Measurements from ENCODE around the gene ADAM10.

ADAM10 gene

GRCh38 chr15:58755956-58756355 is 6.4 kb upstream of the ADAM10 start:
- no peak for DNase-seq

DNA sequence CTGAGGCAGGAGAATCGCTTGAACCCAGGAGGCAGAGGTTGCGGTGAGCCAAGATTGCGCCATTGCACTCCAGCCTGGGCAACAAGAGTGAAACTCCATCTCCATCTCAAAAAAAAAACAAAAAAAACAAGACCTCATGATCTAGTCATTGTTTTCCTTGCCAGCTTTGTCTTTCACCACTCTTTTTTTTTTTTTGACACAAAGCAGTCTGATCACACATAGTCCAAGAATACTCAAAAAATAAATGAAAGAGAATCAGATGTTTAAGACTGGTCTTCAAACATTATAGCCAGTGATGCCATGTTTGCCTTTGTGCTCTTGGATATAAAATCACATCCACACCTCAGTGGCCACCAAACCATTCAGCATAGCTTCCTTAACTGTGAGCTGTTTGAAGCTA is 5.8 kb upstream of the ADAM10 start:
- no peak for DNase-seq

- no peak for DNase-seq
These were observed 3.2 kb upstream of the ADAM10 start for GRCh38 chr15:58752716-58753115.

DNA sequence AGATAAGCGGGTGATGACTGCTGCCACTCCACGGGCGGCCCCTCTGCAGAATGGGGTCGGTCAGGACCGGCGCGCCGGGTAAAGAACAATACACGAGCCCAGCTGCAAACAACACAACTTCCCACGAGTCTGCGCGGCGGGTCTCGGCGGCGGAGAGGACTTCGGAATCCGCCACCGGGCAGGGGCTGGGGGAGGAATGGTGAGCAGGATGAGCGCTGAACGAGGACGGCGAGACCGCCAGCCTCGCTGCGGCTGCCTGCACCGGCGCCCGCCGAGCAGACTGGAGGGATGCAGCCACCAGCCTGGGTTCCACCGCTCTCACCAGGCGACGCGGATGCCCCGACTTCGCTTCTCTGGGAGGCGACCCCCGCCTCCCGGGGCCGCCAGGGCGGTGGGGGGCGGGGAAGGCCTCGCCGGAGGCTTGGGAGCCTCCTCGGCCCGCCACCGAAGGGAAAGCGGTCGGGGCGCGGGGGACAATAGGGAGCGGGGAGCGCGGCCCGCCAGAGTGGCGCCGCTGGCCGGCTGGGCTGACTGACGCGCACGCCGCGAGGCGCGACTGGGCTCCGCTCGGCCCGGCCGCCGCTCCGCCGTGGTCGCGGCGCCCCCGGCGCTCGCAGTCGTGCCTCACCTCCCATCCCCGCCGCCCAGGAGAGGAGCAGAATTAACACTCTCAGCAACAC is 515 bp downstream of the ADAM10 start:
- DNase-seq = no peak

DNA sequence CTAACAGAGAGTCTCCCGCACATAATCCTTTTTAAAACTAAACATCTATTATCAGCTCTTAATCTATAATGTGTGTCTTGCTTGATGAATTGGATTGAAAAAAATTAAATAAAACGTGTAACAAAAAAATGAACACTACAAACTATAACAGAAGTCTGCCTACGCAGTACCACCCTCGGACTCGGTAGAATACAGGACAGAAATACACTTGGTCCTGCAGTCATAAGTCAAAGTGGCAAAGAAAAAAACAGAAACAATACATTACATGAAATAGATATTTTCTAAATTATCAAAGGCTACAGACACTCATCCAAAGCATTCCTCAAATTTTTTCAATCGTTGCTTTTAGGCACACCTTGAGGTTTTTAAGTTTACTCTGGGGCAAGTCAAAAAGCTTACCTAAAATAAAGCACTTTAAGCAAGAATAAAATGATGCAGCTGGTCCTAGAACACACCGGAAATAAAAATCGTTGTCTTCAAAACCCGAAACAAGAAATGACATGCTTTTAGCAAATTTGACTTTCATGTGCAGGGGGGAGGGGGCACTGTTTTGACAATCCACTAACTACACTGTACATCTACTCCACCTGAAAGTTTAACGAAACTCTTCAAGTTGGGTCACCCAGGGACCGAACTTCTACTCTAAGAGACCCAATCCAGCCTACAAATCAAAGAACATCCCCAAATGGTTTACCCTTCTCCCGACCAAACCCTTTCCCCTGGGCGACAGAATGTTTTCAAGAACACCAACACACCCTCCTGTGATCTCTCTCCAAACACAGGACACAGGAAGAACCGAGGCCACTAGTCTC is 1.3 kb downstream of the ADAM10 start:
- no peak for DNase-seq

- no peak for DNase-seq
These were observed 3.3 kb downstream of the ADAM10 start for GRCh38 chr15:58746174-58746573.

DNA sequence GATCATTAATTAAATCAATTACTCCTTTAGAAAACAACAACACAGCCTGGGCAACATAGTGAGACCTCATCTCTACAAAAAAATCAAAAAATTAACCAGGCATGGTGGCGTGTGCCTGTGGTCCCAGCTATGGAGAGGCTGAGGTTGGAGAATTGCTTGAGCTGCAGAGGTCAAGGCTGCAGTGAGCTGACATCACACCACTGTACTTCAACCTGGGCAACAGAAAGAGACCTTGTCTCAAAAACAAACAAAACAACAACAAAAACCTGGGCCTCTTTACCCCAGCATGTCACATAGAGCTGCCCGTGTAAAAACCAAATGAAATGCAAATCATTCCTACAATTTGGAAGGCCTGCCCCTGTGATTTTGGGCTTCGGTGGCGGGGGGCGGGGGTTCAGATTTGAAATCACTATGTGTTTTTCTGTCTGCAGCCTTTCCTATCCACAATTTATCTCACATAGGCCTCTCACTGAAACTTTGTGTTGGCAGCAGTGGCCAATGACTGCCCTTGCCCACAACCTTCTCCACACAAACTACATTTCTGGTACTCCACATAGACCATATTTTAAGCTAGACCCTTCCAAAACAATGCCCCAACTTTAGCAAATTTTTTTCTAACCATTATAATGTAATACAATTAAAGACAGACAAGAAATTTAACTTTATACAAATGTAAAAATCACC is 6.5 kb downstream of the ADAM10 start:
- no peak for DNase-seq

- DNase-seq = peak; percentile 86
These were observed 7.3 kb downstream of the ADAM10 start for GRCh38 chr15:58742022-58742813.

DNA sequence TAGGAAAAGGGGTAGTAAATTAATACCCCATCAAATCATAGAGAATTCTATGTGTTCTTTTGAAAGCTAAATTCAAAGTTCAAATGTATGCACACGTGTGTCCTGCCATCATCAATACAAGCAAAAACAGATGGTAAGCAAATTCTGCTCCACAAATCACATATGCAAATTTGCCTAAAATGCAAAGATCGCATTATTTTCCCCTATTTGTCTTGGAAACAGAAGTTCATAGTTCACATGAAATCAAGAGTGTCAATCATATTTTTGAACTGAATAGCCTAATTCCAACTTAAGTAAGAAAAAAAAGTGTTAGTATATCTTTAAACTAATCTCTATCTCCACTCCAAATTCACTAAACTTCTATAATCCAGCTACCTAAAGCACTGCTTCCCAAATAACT is 8.5 kb downstream of the ADAM10 start:
- DNase-seq = no peak

DNA sequence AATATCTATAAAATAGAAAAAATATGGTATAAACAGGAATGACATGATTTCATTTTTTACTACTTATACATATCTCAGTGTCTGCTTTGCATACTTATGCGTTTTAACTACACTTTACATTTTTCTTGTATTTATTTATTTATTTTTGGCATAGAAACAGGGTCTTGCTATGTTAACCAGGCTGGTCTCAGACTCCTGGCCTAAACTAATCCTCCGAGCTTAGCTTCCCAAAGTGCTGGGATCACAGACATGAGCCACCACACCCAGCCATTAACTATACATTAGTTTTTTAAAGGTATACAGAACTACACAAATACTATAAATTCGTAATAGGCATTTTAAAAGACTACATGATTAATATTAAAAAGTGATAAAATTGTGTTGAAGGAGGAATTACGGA is 9.1 kb downstream of the ADAM10 start:
- DNase-seq = no peak

DNA sequence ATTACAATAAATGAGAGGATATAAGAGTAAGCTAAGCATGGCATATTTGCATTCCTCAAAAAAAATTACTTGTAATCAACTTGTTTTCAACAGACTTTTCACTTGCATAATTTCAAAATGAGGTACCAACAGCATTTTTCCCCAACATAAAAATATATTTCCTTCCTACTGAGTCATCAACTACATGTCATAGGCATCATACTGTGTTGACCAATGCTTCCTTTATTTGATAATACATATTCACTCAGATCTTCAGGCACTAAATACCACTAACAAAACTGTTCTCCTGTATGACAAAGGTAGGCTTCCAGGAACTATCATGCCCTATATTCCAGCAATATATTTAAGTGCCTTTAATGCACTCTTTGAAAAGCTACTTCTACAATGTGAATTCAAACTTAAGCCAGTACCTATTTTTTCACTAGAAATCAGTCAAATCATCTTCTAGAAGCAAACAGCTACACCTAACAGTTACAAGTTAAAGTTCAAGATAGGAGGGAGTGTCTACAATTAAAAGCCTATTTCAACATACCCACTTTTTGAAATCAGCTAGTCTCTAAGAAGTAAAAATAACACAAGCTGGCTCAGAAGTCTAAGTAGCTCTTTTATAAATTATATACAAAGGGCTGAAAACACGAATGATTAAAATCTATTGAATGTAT is 11.3 kb downstream of the ADAM10 start:
- DNase-seq = no peak

DNA sequence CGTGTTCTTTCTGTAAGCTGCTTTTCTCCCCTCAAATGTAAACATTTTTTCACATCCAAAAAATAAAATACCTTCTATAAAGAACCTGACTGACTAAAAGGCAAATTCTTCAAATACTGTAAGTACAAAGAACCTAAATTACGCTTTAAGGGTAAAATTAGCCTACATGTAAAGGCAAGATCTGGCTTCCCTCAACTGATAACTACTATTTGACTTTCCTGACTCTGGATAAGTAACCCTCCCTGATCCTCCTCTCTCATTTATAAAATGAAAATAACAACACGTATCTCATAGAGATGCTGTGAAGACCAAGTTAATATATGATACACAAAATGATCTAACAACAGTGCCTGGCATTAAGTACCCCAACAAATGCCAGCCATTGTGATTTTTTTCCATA is 12.2 kb downstream of the ADAM10 start:
- DNase-seq = no peak

GRCh38 chr15:58736018-58736643 is 13.4 kb downstream of the ADAM10 start:
- no peak for DNase-seq

DNA sequence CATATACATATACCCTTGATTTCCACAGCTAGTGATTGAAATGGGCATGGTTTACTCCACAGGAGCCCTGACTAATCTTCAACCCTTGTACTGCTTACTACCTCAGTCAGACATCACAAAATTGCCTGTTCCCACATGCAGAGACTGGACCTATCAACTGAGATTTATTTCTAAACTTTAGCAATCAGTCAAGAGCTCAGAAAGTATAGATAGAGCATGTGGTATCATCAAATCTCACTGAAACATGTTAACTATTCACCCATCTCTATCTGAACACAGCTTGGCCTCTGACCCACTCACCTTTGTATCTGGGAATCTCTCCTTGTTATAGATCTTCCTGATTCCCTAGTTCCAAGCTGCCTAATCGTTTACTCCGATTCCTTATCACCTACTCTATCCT is 14.6 kb downstream of the ADAM10 start:
- no peak for DNase-seq

- DNase-seq = no peak
These were observed 16.7 kb downstream of the ADAM10 start for GRCh38 chr15:58732625-58733363.

DNA sequence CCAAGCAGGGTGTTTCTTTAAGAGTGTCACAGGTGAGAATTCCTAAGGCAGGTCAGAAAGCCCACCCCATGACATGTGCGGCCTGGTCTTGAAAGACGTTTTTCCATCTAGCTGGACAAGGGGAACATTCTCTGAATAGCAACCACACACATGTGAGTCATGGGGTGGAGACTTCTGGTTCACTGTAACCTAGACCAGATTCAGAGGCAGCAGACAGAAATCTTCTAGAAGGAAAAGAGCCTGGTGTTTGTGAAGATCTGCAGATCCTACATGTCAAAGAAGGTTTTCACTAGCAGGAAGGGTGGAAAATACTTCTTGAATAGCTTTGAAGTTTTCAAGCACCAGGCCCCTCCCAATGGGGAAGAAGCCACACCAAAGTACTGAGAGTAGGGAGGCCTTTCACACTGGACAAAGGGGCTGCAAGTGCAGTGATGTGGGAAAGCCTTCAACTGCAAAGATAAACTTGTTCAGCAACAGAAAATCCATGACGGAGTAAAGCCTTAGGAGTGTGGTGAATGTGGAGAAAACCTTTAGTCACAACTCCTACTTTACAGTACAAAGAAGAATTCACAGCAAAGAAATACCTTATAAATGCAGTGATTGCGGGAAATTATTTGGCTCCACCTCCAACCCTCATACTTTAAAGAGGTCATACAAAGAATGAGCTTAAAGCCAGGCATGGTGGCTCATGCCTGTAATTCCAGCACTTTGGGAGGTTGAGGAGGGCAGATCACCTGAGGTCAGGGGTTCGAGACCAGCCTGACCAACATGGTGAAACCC is 17.6 kb downstream of the ADAM10 start:
- peak; percentile 61 for DNase-seq

GRCh38 chr15:58726867-58727266 is 22.6 kb downstream of the ADAM10 start:
- DNase-seq = no peak

DNA sequence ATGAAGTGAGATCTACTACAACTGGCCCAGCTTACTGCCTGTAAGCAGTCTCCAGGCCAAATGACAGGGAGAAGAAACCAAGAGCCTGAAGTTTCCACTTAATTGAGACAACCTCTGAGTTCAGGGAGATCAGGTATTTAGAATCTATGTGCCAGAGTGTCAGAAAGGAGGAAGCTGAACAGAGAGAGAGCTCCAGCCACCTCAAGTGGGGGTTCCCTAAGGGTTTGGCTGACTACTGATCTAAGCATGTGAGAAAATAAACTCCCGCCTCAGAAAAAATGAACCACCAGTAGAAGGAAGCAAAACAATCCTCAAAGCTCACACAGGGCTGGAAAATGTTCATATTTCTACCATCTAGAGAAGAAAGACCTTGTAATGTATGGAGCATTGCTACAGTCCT is 25.0 kb downstream of the ADAM10 start:
- DNase-seq = peak; percentile 60

DNA sequence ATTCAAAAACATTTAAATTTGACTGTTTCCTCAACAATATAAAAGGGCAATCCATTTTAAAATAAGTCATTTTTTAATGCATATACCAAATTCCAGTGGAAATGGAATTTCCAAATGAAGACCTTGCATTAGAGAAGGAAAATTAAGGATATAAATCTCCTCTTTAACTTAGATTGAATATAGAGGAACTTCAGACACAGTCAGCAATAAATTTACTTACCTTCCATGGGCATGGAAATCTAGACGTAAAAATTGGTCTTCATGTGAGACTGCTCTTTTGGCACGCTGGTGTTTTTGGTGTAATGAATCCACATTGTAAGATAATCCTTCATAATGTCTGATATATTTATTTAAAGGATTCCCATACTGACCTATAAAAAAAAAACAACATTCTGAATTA is 32.1 kb downstream of the ADAM10 start:
- no peak for DNase-seq

DNA sequence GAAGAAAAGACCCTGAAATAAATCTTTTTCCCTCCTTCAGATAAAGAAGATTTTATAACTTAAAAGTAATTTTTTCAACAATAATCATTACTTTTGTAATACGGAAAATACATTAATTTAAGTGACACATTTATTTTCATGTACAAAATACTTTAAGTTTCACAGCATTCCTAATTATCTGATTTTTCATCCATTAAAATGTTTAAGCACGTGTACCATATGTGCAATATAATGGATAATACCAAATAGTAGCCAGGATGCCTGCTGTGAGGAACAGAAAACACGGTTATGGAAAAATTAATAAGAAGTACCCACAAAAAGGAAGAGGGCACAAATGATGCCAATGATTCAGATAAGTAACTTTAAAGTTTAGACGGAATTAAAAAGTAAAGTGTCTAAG is 33.5 kb downstream of the ADAM10 start:
- no peak for DNase-seq
